K562 (cell line): Measurements from ENCODE around the gene ELK1. TPM values are rescaled to one million over a fixed set of nuclear protein-coding genes. Genes with fewer than 3 reads are reported as not detected.

Experiments used
- ATAC-seq: fragments of 200-7000 bp; cut with Tn5 transposase; 3 replicates; pipeline ENCODE4 v1.9.1; 2020; ENCODE audit warnings: moderate library complexity
- BruUV-seq: library from RNA; stranded (reverse); fragments of 400-500 nt; replicated peaks from 2 replicates; lab custom pipeline; 2021; lab: Mats Ljungman, UMichigan
- CTCF ChIA-PET: fragments of 300-600 bp; formaldehyde crosslinking; extraction: SDS; loops from one replicate; lab custom pipeline; 2021; ENCODE audit warnings: low intra/inter-chr PET ratio; lab: Yijun Ruan, JAX
- POLR2A ChIA-PET: fragments of 300-600, 350-650 bp; sonication (Branson Sonifier 250); formaldehyde crosslinking; extraction: SDS; loops from one replicate; lab custom pipeline; 2021; ENCODE audit warnings: antibody characterized with exemption, inconsistent platforms; lab: Yijun Ruan, JAX
- DNase-seq, 4 experiments: peaks; one replicate each; pipeline versions ENCODE4 v3.0.0 to v3.0.0-alpha.2; 2011 to 2018; ENCODE audit warnings: low spot score in 3 of 4, mixed read lengths in 3 of 4; ENCODE audit errors: extremely low read depth in 1 of 4
- FAIRE-seq: peaks from 2 replicates; lab custom pipeline; 2011; peaks lifted over from hg19 to GRCh38; lab: Jason Lieb, UNC
- H2AFZ ChIP-seq: 2 replicates; pipeline ENCODE4 v1.6.0; 2011; ENCODE audit warnings: low read depth, low read length, control low read depth, inconsistent platforms
- H3K27ac ChIP-seq: fragments of 200-600 bp; 3 replicates; pipeline ENCODE4 v1.8.0; 2011; ENCODE audit warnings: low read depth, mild to moderate bottlenecking, control low read depth, inconsistent platforms, low read length, moderate library complexity, mixed read lengths; ENCODE audit errors: extremely low read depth
- H3K27me3 ChIP-seq, 2 experiments: fragments of 300-600 bp in 1 of 2; 2 replicates in 1 of 2; 3 replicates in 1 of 2; pipeline versions ENCODE4 v1.6.0 to v1.8.0; 2011; ENCODE audit warnings: inconsistent platforms in 2 of 2, low read length in 2 of 2, mild to moderate bottlenecking in 1 of 2, mixed read lengths in 1 of 2, moderate library complexity in 1 of 2; ENCODE audit not compliant: control insufficient read depth in 2 of 2, insufficient read depth in 2 of 2
- H3K36me3 ChIP-seq: fragments of 300-600 bp; 3 replicates; pipeline ENCODE4 v1.8.0; 2011; ENCODE audit warnings: mild to moderate bottlenecking, low read length, inconsistent platforms; ENCODE audit not compliant: control insufficient read depth, insufficient read depth
- H3K4me1 ChIP-seq, 2 experiments: fragments of 200-600 bp in 1 of 2; replicated peaks in 1 of 2; 2 replicates in 1 of 2; 3 replicates in 1 of 2; pipeline versions ENCODE4 v1.5.1 to v1.8.0; 2011; ENCODE audit warnings: inconsistent platforms in 2 of 2, low read length in 2 of 2, mild to moderate bottlenecking in 1 of 2, mixed read lengths in 1 of 2, moderate library complexity in 1 of 2; ENCODE audit not compliant: control insufficient read depth in 2 of 2, insufficient read depth in 2 of 2
- H3K4me2 ChIP-seq: 2 replicates; pipeline ENCODE4 v1.6.1; 2011; ENCODE audit warnings: low read length, control low read depth, inconsistent platforms, mixed read lengths; ENCODE audit not compliant: insufficient read depth
- H3K4me3 ChIP-seq: fragments of 200-600 bp; sonication (generic), shearing (Covaris generic); 2 replicates; pipeline ENCODE4 v1.5.1; 2016; ENCODE audit warnings: control low read depth, inconsistent platforms
- H3K79me2 ChIP-seq: fragments of 200-600 bp; 3 replicates; pipeline ENCODE4 v1.8.0; 2011; ENCODE audit warnings: low read length, inconsistent platforms; ENCODE audit not compliant: control insufficient read depth, insufficient read depth
- H3K9ac ChIP-seq, 2 experiments: 2 replicates each; pipeline versions ENCODE4 v1.6.0 to v1.6.1; 2011; ENCODE audit warnings: low read depth in 2 of 2, low read length in 2 of 2, control low read depth in 1 of 2, inconsistent platforms in 1 of 2, mild to moderate bottlenecking in 1 of 2, mixed read lengths in 1 of 2; ENCODE audit not compliant: insufficient read depth in 1 of 2
- H3K9me1 ChIP-seq: one replicate; pipeline ENCODE4 v1.6.0; 2011; ENCODE audit warnings: inconsistent platforms, mild to moderate bottlenecking, low read length, moderate library complexity; ENCODE audit not compliant: control insufficient read depth, insufficient read depth
- H3K9me3 ChIP-seq: replicated peaks from 2 replicates; pipeline ENCODE4 v1.5.1; 2011; ENCODE audit warnings: low read depth, low read length, inconsistent platforms; ENCODE audit not compliant: control insufficient read depth, insufficient read depth
- H4K20me1 ChIP-seq: replicated peaks from 2 replicates; pipeline ENCODE4 v1.6.1; 2011; ENCODE audit warnings: low read length, inconsistent platforms, mixed read lengths; ENCODE audit not compliant: control insufficient read depth, insufficient read depth
- BRCA1 ChIP-seq, 2 experiments: fragments of 450-650 bp in 1 of 2; sonication (generic) in 1 of 2; formaldehyde crosslinking in 1 of 2; IDR thresholded peaks; 2 replicates each; pipeline versions ENCODE4 v1.5.0 to v1.6.1; 2017 to 2020; ENCODE audit warnings: mild to moderate bottlenecking in 1 of 2, missing genetic modification reagents in 1 of 2
- CAMTA2 ChIP-seq: fragments of 250-450 bp; sonication (Bioruptor Pico); conservative IDR thresholded peaks from 2 replicates; pipeline ENCODE4 v1.5.1; 2022
- CGGBP1 ChIP-seq: fragments of 250-450 bp; sonication (Bioruptor Pico); IDR thresholded peaks from 2 replicates; pipeline ENCODE4 v1.9.0; 2021; ENCODE audit warnings: mild to moderate bottlenecking
- CSDE1 ChIP-seq, 2 experiments: fragments of 450-650 bp; IDR thresholded peaks; 2 replicates each; pipeline ENCODE4 v1.6.1; 2016; ENCODE audit warnings: mild to moderate bottlenecking in 1 of 2
- IRF2 ChIP-seq: sonication (generic); formaldehyde crosslinking; IDR thresholded peaks from 2 replicates; pipeline ENCODE4 v1.8.1; 2022; ENCODE audit warnings: mild to moderate bottlenecking, missing genetic modification reagents
- NFIX ChIP-seq: fragments of 250-450 bp; sonication (Bioruptor Pico); IDR thresholded peaks from 2 replicates; pipeline ENCODE4 v1.4.0; 2020; ENCODE audit warnings: low read depth, mild to moderate bottlenecking, moderate library complexity
- PPARD ChIP-seq: fragments of 250-450 bp; sonication (Bioruptor Pico); IDR thresholded peaks from 2 replicates; pipeline ENCODE4 v1.8.0; 2022; ENCODE audit warnings: inconsistent platforms, mild to moderate bottlenecking, moderate library complexity
- SAP30 ChIP-seq: fragments of 200-600 bp; sonication (generic); IDR thresholded peaks from 2 replicates; pipeline ENCODE4 v1.6.1; 2012; ENCODE audit warnings: borderline replicate concordance, low read depth, mild to moderate bottlenecking, moderate library complexity, low read length, control low read depth, inconsistent platforms; ENCODE audit not compliant: insufficient read depth, poor library complexity, severe bottlenecking
- SETDB1 ChIP-seq: IDR thresholded peaks from one replicate; pipeline ENCODE4 v1.6.1; 2012; ENCODE audit warnings: low read length, control low read depth, inconsistent platforms
- SMARCA4 ChIP-seq: fragments of 450-650 bp; IDR thresholded peaks from 2 replicates; pipeline ENCODE4 v1.6.1; 2016
- TCF3 ChIP-seq: sonication (generic); formaldehyde crosslinking; IDR thresholded peaks from 2 replicates; pipeline ENCODE4 v1.4.0; 2020; ENCODE audit warnings: mild to moderate bottlenecking, missing genetic modification reagents
- TFAM ChIP-seq: fragments of 250-450 bp; sonication (Bioruptor Pico); conservative IDR thresholded peaks from 2 replicates; pipeline ENCODE4 v1.5.0; 2021; ENCODE audit warnings: mild to moderate bottlenecking, moderate library complexity
- THAP12 ChIP-seq: fragments of 250-450 bp; sonication (Bioruptor Pico); IDR thresholded peaks from 2 replicates; pipeline ENCODE4 v1.9.0; 2021; ENCODE audit warnings: mild to moderate bottlenecking, inconsistent platforms
- TRIM28 ChIP-seq: fragments of 450-650 bp; IDR thresholded peaks from 2 replicates; pipeline ENCODE4 v1.6.1; 2017
- ZNF197 ChIP-seq: fragments of 200-800 bp; sonication (Bioruptor generic); IDR thresholded peaks from 2 replicates; pipeline ENCODE4 v1.6.1; 2016; ENCODE audit warnings: low read depth, missing genetic modification characterization, missing compliant biosample characterization
- ZNF583 ChIP-seq: fragments of 250-450 bp; sonication (Bioruptor Pico); IDR thresholded peaks from 2 replicates; pipeline ENCODE4 v1.4.0; 2020
- ZNF644 ChIP-seq: fragments of 200-800 bp; sonication (Bioruptor generic); IDR thresholded peaks from 2 replicates; pipeline ENCODE4 v1.6.1; 2016; ENCODE audit warnings: low read depth, missing genetic modification characterization, missing compliant biosample characterization
- ZNF764 ChIP-seq: fragments of 250-450 bp; sonication (Bioruptor Pico); IDR thresholded peaks from 2 replicates; pipeline ENCODE4 v1.4.0; 2020; ENCODE audit warnings: low read depth, mild to moderate bottlenecking, moderate library complexity
- WGBS: fragments of 100-300 bp; shearing (Covaris generic); methylation state at CpG from one replicate; pipeline ENCODE4 v1.1.6; 2016; ENCODE audit warnings: low coverage, mixed read lengths; ENCODE audit not compliant: insufficient coverage; ENCODE audit errors: missing lambda C conversion rate; 5-methylcytosine and 5-hydroxymethylcytosine counted together
- in situ Hi-C: fragments of 300-500 bp; cut with MboI; formaldehyde crosslinking; loops from 4 replicates; pipeline ENCODE4 v1.15.0; 2018; ENCODE audit warnings: inconsistent platforms, mixed read lengths
- intact Hi-C: fragments of 100-400 bp; cut with micrococcal nuclease; formaldehyde crosslinking; loops from 2 replicates; pipeline ENCODE4 v1.14.2; 2022
- polyA plus RNA-seq, 8 experiments: library from polyadenylated mRNA; depleted of rRNA in 4 of 8; stranded (reverse) in 5 of 8; unstranded in 3 of 8; fragments of >200 nt; fragmentation: Nextera tagmentation in 2 of 8; fragmentation: Illumina TruSeq in 1 of 8; extraction: Ambion mirVana in 2 of 8; extraction: Trizol in 1 of 8; gene quantifications; 2 replicates each; pipeline versions ENCODE4 v1.2.1 to v1.2.3, GENCODE V29; 2011 to 2014; ENCODE audit warnings: inconsistent platforms in 1 of 8, missing spikeins in 1 of 8
- total RNA-seq, 7 experiments: library from RNA; depleted of rRNA in 6 of 7; stranded (reverse); fragments of >200 nt in 6 of 7; fragmentation: Illumina TruSeq in 2 of 7; extraction: Trizol in 2 of 7; gene quantifications; 2 replicates each; pipeline versions ENCODE4 v1.2.1 to v1.2.3, GENCODE V29; 2011 to 2021; ENCODE audit warnings: low replicate concordance in 1 of 7

The ELK1 gene
- total and polyA plus RNA-seq, 9 of the 15 experiments (the other 6 are each of a cell fraction or from before 2014, with no cell fraction given) = 4.4 to 74.9 (median 26.5) TPM

- H3K36me3 ChIP-seq = no peaks in the 10 kb centered on the region
- no TSS peak for BruUV-seq
- WGBS = 36% methylated on average over 2 of the region's 2 CpGs
These were observed 38.4 kb downstream of the ELK1 start for GRCh38 chrX:47611926-47612325.

More at GRCh38 chrX:47611926-47612325, 38.4 kb downstream of the ELK1 start:
- intact Hi-C loops (no loop called here), in situ Hi-C loops (no loop called here)
- H3K27me3 ChIP-seq = peaks cover 0 to 14% of the 10 kb centered on the region in 2 experiments; a peak in 3 of 5 replicates
- ChIA-PET POLR2A (interaction anchor here (0.5 kb wide), 1 partner anchor 30 kb away, joined by 3 read pairs; no protein-coding TSS in a partner anchor), CTCF (no interaction called here)
- DNase-seq (no peak), ATAC-seq (no peak), FAIRE-seq (no peak)
- peaks cover 7% of the 10 kb centered on the region in 2 experiments; a peak in 4 of 5 replicates for H3K4me1 ChIP-seq
- H4K20me1 ChIP-seq = no peaks in the 10 kb centered on the region
- TF ChIP-seq ZNF197 (CRISPR knock-in tag) (no peak), PPARD (CRISPR knock-in tag) (no peak), CAMTA2 (CRISPR knock-in tag) (no peak), TRIM28 (no peak), SAP30 (no peak), ZNF644 (tag) (no peak), BRCA1 (IDR thresholded peaks at IDR 0.05) (no peak), BRCA1 (CRISPR knock-in tag; IDR thresholded peaks at IDR 0.05) (no peak), SETDB1 (no peak), SMARCA4 (no peak), NFIX (CRISPR knock-in tag) (no peak), ZNF583 (CRISPR knock-in tag) (no peak), ZNF764 (CRISPR knock-in tag) (no peak), TCF3 (CRISPR knock-in tag) (no peak), THAP12 (CRISPR knock-in tag) (no peak), CSDE1 (IDR thresholded peaks at IDR 0.05) (no peak), IRF2 (CRISPR knock-in tag) (no peak), TFAM (no peak), CGGBP1 (CRISPR knock-in tag) (no peak)
- no peak overlapping the region for H3K4me3 ChIP-seq
- no peaks in the 10 kb centered on the region for H3K9me1 ChIP-seq
- H3K4me2 ChIP-seq = no peak overlapping the region
- H3K27ac ChIP-seq = no peak overlapping the region
- 0 out of 2 replicates have a peak, but pooled peaks cover 2% of the 10 kb centered on the region for H3K9me3 ChIP-seq
- no peaks in the 10 kb centered on the region for H3K79me2 ChIP-seq
- no peak overlapping the region for H3K9ac ChIP-seq
- H2AFZ ChIP-seq = no peak overlapping the region
